B cell (primary cell): ENCODE data around the gene ALKBH2. TPM values are rescaled to one million over a fixed set of nuclear protein-coding genes. Genes with fewer than 3 reads are reported as not detected.

Source experiments
- ATAC-seq: fragments of 200-7000 bp; cut with Tn5 transposase; one replicate; pipeline ENCODE4 v1.10.0; 2021; ENCODE audit warnings: low read depth, mild to moderate bottlenecking, moderate number of reproducible peaks, moderate library complexity
- CTCF ChIA-PET: fragments of 350-600 bp; sonication (Branson Sonifier 250); formaldehyde crosslinking; loops from one replicate; lab custom pipeline; 2021; ENCODE audit warnings: antibody characterized with exemption, inconsistent platforms; lab: Charles Lee
- POLR2A ChIA-PET: fragments of 350-600 bp; sonication (Branson Sonifier 250); formaldehyde crosslinking; loops from one replicate; lab custom pipeline; 2021; ENCODE audit warnings: antibody characterized with exemption; lab: Charles Lee
- DNase-seq: peaks from one replicate; pipeline ENCODE4 v3.0.0; 2013
- H2AFZ ChIP-seq: 2 replicates; pipeline ENCODE4 v1.6.1; 2012; ENCODE audit warnings: mild to moderate bottlenecking, low read depth, low read length; ENCODE audit not compliant: insufficient read depth, poor library complexity, severe bottlenecking
- H3K27ac ChIP-seq, 2 donors: 1 replicate in 1 of 2; 2 replicates in 1 of 2; pipeline ENCODE4 v1.5.1; 2012 to 2013; ENCODE audit warnings: low read length in 2 of 2, mild to moderate bottlenecking in 2 of 2, moderate library complexity in 1 of 2
- H3K27me3 ChIP-seq, 4 experiments: fragments of 200-600 bp in 1 of 4; sonication (generic) in 1 of 4; replicated peaks in 1 of 4; 1 replicate in 2 of 4; 2 replicates in 2 of 4; pipeline versions ENCODE4 v1.6.1 to v1.7.0; 2013 to 2016; ENCODE audit warnings: low read length in 3 of 4, mild to moderate bottlenecking in 2 of 4, mixed read lengths in 1 of 4, moderate library complexity in 1 of 4; ENCODE audit not compliant: insufficient read depth in 4 of 4, control insufficient read depth in 3 of 4; ENCODE audit errors: control extremely low read depth in 1 of 4
- H3K36me3 ChIP-seq, 2 experiments: replicated peaks in 1 of 2; 1 replicate in 1 of 2; 2 replicates in 1 of 2; pipeline versions ENCODE4 v1.6.1 to v1.7.1; 2013; ENCODE audit warnings: low read length in 1 of 2; ENCODE audit not compliant: insufficient read depth in 2 of 2, control insufficient read depth in 1 of 2; ENCODE audit errors: control extremely low read depth in 1 of 2, extremely low read depth in 1 of 2
- H3K4me1 ChIP-seq, 2 donors: fragments of 200-600 bp in 1 of 2; sonication (generic) in 1 of 2; 1 replicate in 1 of 2; 2 replicates in 1 of 2; pipeline versions ENCODE4 v1.5.1 to v1.6.1; 2013 to 2017; ENCODE audit warnings: low read length in 2 of 2; ENCODE audit not compliant: control insufficient read depth in 2 of 2, insufficient read depth in 2 of 2
- H3K4me2 ChIP-seq: replicated peaks from 2 replicates; pipeline ENCODE3; 2012; ENCODE audit warnings: mild to moderate bottlenecking, low read depth, low read length; ENCODE audit not compliant: poor library complexity, severe bottlenecking
- H3K4me3 ChIP-seq, 5 experiments: fragments of 200-600 bp in 1 of 5; sonication (generic) in 1 of 5; 1 replicate in 3 of 5; 2 replicates in 2 of 5; pipeline versions ENCODE4 v1.5.1 to v1.7.0; 2011 to 2016; ENCODE audit warnings: low read length in 4 of 5, mild to moderate bottlenecking in 4 of 5, low read depth in 2 of 5, control low read depth in 1 of 5, moderate library complexity in 1 of 5; ENCODE audit not compliant: insufficient read depth in 1 of 5; ENCODE audit errors: control extremely low read depth in 1 of 5, extremely low read depth in 1 of 5
- H3K79me2 ChIP-seq: fragments of 200-600 bp; sonication (generic); one replicate; pipeline ENCODE4 v1.6.0; 2016; ENCODE audit warnings: low read length; ENCODE audit not compliant: control insufficient read depth, insufficient read depth
- H3K9ac ChIP-seq: fragments of 200-600 bp; sonication (generic); 2 replicates; pipeline ENCODE4 v1.6.1; 2017; ENCODE audit warnings: mild to moderate bottlenecking, low read length, moderate library complexity
- H3K9me3 ChIP-seq, 3 donors: one replicate each; pipeline versions ENCODE4 v1.6.1 to v1.7.1; 2013; ENCODE audit warnings: low read length in 2 of 3; ENCODE audit not compliant: control insufficient read depth in 2 of 3, insufficient read depth in 1 of 3; ENCODE audit errors: control extremely low read depth in 1 of 3
- H4K20me1 ChIP-seq: 2 replicates; pipeline ENCODE4 v1.6.0; 2012; ENCODE audit warnings: mild to moderate bottlenecking, low read length; ENCODE audit not compliant: insufficient read depth, control insufficient read depth, poor library complexity, severe bottlenecking
- H3K27ac Mint-ChIP-seq: one replicate; pipeline ENCODE4 v1.8.0; 2021; ENCODE audit warnings: mixed read lengths
- H3K27me3 Mint-ChIP-seq: one replicate; pipeline ENCODE4 v1.8.0; 2021; ENCODE audit warnings: mixed read lengths
- H3K4me1 Mint-ChIP-seq: one replicate; pipeline ENCODE4 v1.8.0; 2021; ENCODE audit warnings: mixed read lengths
- H3K4me3 Mint-ChIP-seq: one replicate; pipeline ENCODE4 v1.8.0; 2021; ENCODE audit warnings: mixed read lengths
- H3K9me3 Mint-ChIP-seq: one replicate; pipeline ENCODE4 v1.8.0; 2022; ENCODE audit warnings: mixed read lengths; ENCODE audit not compliant: insufficient read depth
- EZH2 ChIP-seq: IDR thresholded peaks from 2 replicates; pipeline ENCODE4 v1.6.1; 2012; ENCODE audit warnings: borderline replicate concordance, low read depth, mild to moderate bottlenecking, moderate library complexity, low read length; ENCODE audit not compliant: insufficient read depth, poor library complexity, severe bottlenecking
- WGBS: methylation state at CpG from one replicate; pipeline ENCODE4 v1.1.5; 2013; ENCODE audit warnings: missing lambda C conversion rate; ENCODE audit not compliant: insufficient coverage; 5-methylcytosine and 5-hydroxymethylcytosine counted together
- intact Hi-C: fragments of 100-400 bp; cut with micrococcal nuclease; formaldehyde crosslinking; loops from one replicate; pipeline ENCODE4 v1.10.0; 2022
- polyA plus RNA-seq: library from polyadenylated mRNA; depleted of rRNA; stranded (reverse); fragments of >200 nt; gene quantifications from 2 replicates; pipeline ENCODE4 v1.2.3, GENCODE V29; 2012
- total RNA-seq, 2 donors: library from RNA; stranded (reverse); fragments of 120-200 nt in 1 of 2; gene quantifications; 1 replicate in 1 of 2; 2 replicates in 1 of 2; pipeline versions ENCODE4 v1.2.3 to v1.2.4, GENCODE V29; 2013 to 2022
- TF ChIP-seq, protein P1 (sequence below): fragments of 200-600 bp; IDR thresholded peaks from one replicate; pipeline ENCODE4 v1.8.0; 2022; ENCODE audit warnings: antibody characterized with exemption, mild to moderate bottlenecking

Gene ALKBH2
- total and polyA plus RNA-seq, 2 donors (not counting 1 experiment from before 2014, with no cell fraction given) = 14.6 TPM

- Mint-ChIP-seq H3K4me1 (no peaks in the 10 kb centered on the region), H3K9me3 (no peaks in the 10 kb centered on the region), H3K27ac (no peak overlapping the region), H3K4me3 (no peak overlapping the region), H3K27me3 (no peaks in the 10 kb centered on the region)
- H3K4me1 ChIP-seq = no peaks in the 10 kb centered on the region
- H2AFZ ChIP-seq = no peak overlapping the region
- no peaks in the 10 kb centered on the region for H3K79me2 ChIP-seq
- no peaks in the 10 kb centered on the region for H4K20me1 ChIP-seq
- no peaks in the 10 kb centered on the region for H3K9me3 ChIP-seq
- H3K4me2 ChIP-seq = no peak overlapping the region
- peaks cover 4 to 42% of the 10 kb centered on the region in 2 experiments for H3K36me3 ChIP-seq
- intact Hi-C loops = no loop called here
- no peak overlapping the region for H3K9ac ChIP-seq
- no peak overlapping the region for H3K4me3 ChIP-seq
- no peaks in the 10 kb centered on the region for H3K27me3 ChIP-seq
- no peak for ATAC-seq
- TF ChIP-seq EZH2 = no peak
- TF ChIP-seq, protein P1, sequence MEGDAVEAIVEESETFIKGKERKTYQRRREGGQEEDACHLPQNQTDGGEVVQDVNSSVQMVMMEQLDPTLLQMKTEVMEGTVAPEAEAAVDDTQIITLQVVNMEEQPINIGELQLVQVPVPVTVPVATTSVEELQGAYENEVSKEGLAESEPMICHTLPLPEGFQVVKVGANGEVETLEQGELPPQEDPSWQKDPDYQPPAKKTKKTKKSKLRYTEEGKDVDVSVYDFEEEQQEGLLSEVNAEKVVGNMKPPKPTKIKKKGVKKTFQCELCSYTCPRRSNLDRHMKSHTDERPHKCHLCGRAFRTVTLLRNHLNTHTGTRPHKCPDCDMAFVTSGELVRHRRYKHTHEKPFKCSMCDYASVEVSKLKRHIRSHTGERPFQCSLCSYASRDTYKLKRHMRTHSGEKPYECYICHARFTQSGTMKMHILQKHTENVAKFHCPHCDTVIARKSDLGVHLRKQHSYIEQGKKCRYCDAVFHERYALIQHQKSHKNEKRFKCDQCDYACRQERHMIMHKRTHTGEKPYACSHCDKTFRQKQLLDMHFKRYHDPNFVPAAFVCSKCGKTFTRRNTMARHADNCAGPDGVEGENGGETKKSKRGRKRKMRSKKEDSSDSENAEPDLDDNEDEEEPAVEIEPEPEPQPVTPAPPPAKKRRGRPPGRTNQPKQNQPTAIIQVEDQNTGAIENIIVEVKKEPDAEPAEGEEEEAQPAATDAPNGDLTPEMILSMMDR = no peak
- WGBS = 97% methylated on average over 17 of the region's 17 CpGs
- POLR2A ChIA-PET = no interaction called here
- DNase-seq = no peak
- CTCF ChIA-PET = interaction anchor here (1.0 to 1.4 kb wide), 2 partner anchors 43 to 119 kb away, joined by 3 to 4 read pairs; no protein-coding TSS in a partner anchor
- no peak overlapping the region for H3K27ac ChIP-seq
These were observed 23.7 kb downstream of the ALKBH2 start for GRCh38 chr12:109069307-109070271.

GRCh38 chr12:109065853-109066193 lies 27.4 kb downstream of the ALKBH2 start:
- intact Hi-C loops = no loop called here
- Histone ChIP-seq H3K36me3 (peaks cover 4 to 25% of the 10 kb centered on the region in 2 experiments), H3K9ac (no peak overlapping the region), H3K27ac (no peak overlapping the region), H3K4me3 (no peak overlapping the region), H3K4me1 (no peaks in the 10 kb centered on the region), H3K27me3 (no peaks in the 10 kb centered on the region), H3K4me2 (no peak overlapping the region), H4K20me1 (no peaks in the 10 kb centered on the region), H3K79me2 (no peaks in the 10 kb centered on the region), H3K9me3 (no peaks in the 10 kb centered on the region), H2AFZ (no peak overlapping the region)
- H3K27ac Mint-ChIP-seq = no peak overlapping the region
- WGBS = 100% methylated on average over 1 of the region's 1 CpG
- ChIA-PET POLR2A (no interaction called here), CTCF (no interaction called here)
- H3K4me3 Mint-ChIP-seq = no peak overlapping the region
- DNase-seq (no peak), ATAC-seq (no peak)
- H3K27me3 Mint-ChIP-seq = no peaks in the 10 kb centered on the region
- no peaks in the 10 kb centered on the region for H3K9me3 Mint-ChIP-seq
- H3K4me1 Mint-ChIP-seq = no peaks in the 10 kb centered on the region
- no peak for TF ChIP-seq EZH2
- TF ChIP-seq, protein P1 = no peak
